Measurements from ENCODE around the gene SCN2B.

SCN2B gene

GRCh38 chr11:118215765-118216164 lies 39.3 kb upstream of the SCN2B start:
- Histone ChIP-seq H3K4me1 (ENCODE audit: control insufficient read depth, insufficient read depth, low read length, unreplicated experiment) (no peaks in the 10 kb centered on the region), H3K36me3 (ENCODE audit: insufficient read depth, low read length) (no peaks in the 10 kb centered on the region), H2AFZ (ENCODE audit: low read length, unreplicated experiment) (no peak overlapping the region), H3K27ac (ENCODE audit: low read depth, low read length) (no peak overlapping the region), H3K4me3 (ENCODE audit: low read depth, low read length) (no peak overlapping the region), H3K79me2 (ENCODE audit: control insufficient read depth, insufficient read depth, low read length, unreplicated experiment) (no peaks in the 10 kb centered on the region), H3K27me3 (ENCODE audit: insufficient read depth, low read length) (peaks cover 91% of the 10 kb centered on the region)

- Histone ChIP-seq H3K4me3 (ENCODE audit: low read depth, low read length) (no peak overlapping the region), H3K27ac (ENCODE audit: low read depth, low read length) (no peak overlapping the region), H3K36me3 (ENCODE audit: insufficient read depth, low read length) (no peaks in the 10 kb centered on the region), H2AFZ (ENCODE audit: low read length, unreplicated experiment) (no peak overlapping the region), H3K4me1 (ENCODE audit: control insufficient read depth, insufficient read depth, low read length, unreplicated experiment) (no peaks in the 10 kb centered on the region), H3K27me3 (ENCODE audit: insufficient read depth, low read length) (peaks cover 91% of the 10 kb centered on the region), H3K79me2 (ENCODE audit: control insufficient read depth, insufficient read depth, low read length, unreplicated experiment) (no peaks in the 10 kb centered on the region)
These were observed 38.8 kb upstream of the SCN2B start for GRCh38 chr11:118215262-118215661.

- H3K4me3 ChIP-seq (ENCODE audit: low read depth, low read length) = no peak overlapping the region
- H3K4me1 ChIP-seq (ENCODE audit: control insufficient read depth, insufficient read depth, low read length, unreplicated experiment) = no peaks in the 10 kb centered on the region
- no peak overlapping the region for H2AFZ ChIP-seq (ENCODE audit: low read length, unreplicated experiment)
- H3K27ac ChIP-seq (ENCODE audit: low read depth, low read length) = no peak overlapping the region
- H3K79me2 ChIP-seq (ENCODE audit: control insufficient read depth, insufficient read depth, low read length, unreplicated experiment) = no peaks in the 10 kb centered on the region
- peaks cover 88% of the 10 kb centered on the region for H3K27me3 ChIP-seq (ENCODE audit: insufficient read depth, low read length)
- no peaks in the 10 kb centered on the region for H3K36me3 ChIP-seq (ENCODE audit: insufficient read depth, low read length)
These were observed 37.9 kb upstream of the SCN2B start for GRCh38 chr11:118214210-118214914.

GRCh38 chr11:118213781-118214180 lies 37.3 kb upstream of the SCN2B start:
- H3K27ac ChIP-seq (ENCODE audit: low read depth, low read length) = no peak overlapping the region
- no peaks in the 10 kb centered on the region for H3K4me1 ChIP-seq (ENCODE audit: control insufficient read depth, insufficient read depth, low read length, unreplicated experiment)
- H3K27me3 ChIP-seq (ENCODE audit: insufficient read depth, low read length) = peaks cover 88% of the 10 kb centered on the region
- no peak overlapping the region for H3K4me3 ChIP-seq (ENCODE audit: low read depth, low read length)
- H3K79me2 ChIP-seq (ENCODE audit: control insufficient read depth, insufficient read depth, low read length, unreplicated experiment) = no peaks in the 10 kb centered on the region
- H2AFZ ChIP-seq (ENCODE audit: low read length, unreplicated experiment) = no peak overlapping the region
- H3K36me3 ChIP-seq (ENCODE audit: insufficient read depth, low read length) = no peaks in the 10 kb centered on the region

- H3K27me3 ChIP-seq (ENCODE audit: insufficient read depth, low read length) = peaks cover 88% of the 10 kb centered on the region
- H3K36me3 ChIP-seq (ENCODE audit: insufficient read depth, low read length) = no peaks in the 10 kb centered on the region
- no peak overlapping the region for H3K4me3 ChIP-seq (ENCODE audit: low read depth, low read length)
- no peak overlapping the region for H3K27ac ChIP-seq (ENCODE audit: low read depth, low read length)
- no peaks in the 10 kb centered on the region for H3K4me1 ChIP-seq (ENCODE audit: control insufficient read depth, insufficient read depth, low read length, unreplicated experiment)
- no peak overlapping the region for H2AFZ ChIP-seq (ENCODE audit: low read length, unreplicated experiment)
- no peaks in the 10 kb centered on the region for H3K79me2 ChIP-seq (ENCODE audit: control insufficient read depth, insufficient read depth, low read length, unreplicated experiment)
These were observed 36.8 kb upstream of the SCN2B start for GRCh38 chr11:118213201-118213600.

- Histone ChIP-seq H3K36me3 (ENCODE audit: insufficient read depth, low read length) (no peaks in the 10 kb centered on the region), H3K4me3 (ENCODE audit: low read depth, low read length) (no peak overlapping the region), H3K79me2 (ENCODE audit: control insufficient read depth, insufficient read depth, low read length, unreplicated experiment) (no peaks in the 10 kb centered on the region), H2AFZ (ENCODE audit: low read length, unreplicated experiment) (no peak overlapping the region), H3K27me3 (ENCODE audit: insufficient read depth, low read length) (peaks cover 91% of the 10 kb centered on the region), H3K4me1 (ENCODE audit: control insufficient read depth, insufficient read depth, low read length, unreplicated experiment) (no peaks in the 10 kb centered on the region), H3K27ac (ENCODE audit: low read depth, low read length) (no peak overlapping the region)
These were observed 36.3 kb upstream of the SCN2B start for GRCh38 chr11:118212781-118213191.

- Histone ChIP-seq H3K4me3 (ENCODE audit: low read depth, low read length) (no peak overlapping the region), H3K36me3 (ENCODE audit: insufficient read depth, low read length) (no peaks in the 10 kb centered on the region), H2AFZ (ENCODE audit: low read length, unreplicated experiment) (no peak overlapping the region), H3K4me1 (ENCODE audit: control insufficient read depth, insufficient read depth, low read length, unreplicated experiment) (no peaks in the 10 kb centered on the region), H3K79me2 (ENCODE audit: control insufficient read depth, insufficient read depth, low read length, unreplicated experiment) (no peaks in the 10 kb centered on the region), H3K27me3 (ENCODE audit: insufficient read depth, low read length) (peaks cover 90% of the 10 kb centered on the region), H3K27ac (ENCODE audit: low read depth, low read length) (no peak overlapping the region)
These were observed 35.8 kb upstream of the SCN2B start for GRCh38 chr11:118212131-118212725.

GRCh38 chr11:118211006-118211405 lies 34.6 kb upstream of the SCN2B start:
- Histone ChIP-seq H3K79me2 (ENCODE audit: control insufficient read depth, insufficient read depth, low read length, unreplicated experiment) (no peaks in the 10 kb centered on the region), H3K27me3 (ENCODE audit: insufficient read depth, low read length) (peaks cover 91% of the 10 kb centered on the region), H3K27ac (ENCODE audit: low read depth, low read length) (no peak overlapping the region), H3K4me1 (ENCODE audit: control insufficient read depth, insufficient read depth, low read length, unreplicated experiment) (no peaks in the 10 kb centered on the region), H3K4me3 (ENCODE audit: low read depth, low read length) (no peak overlapping the region), H2AFZ (ENCODE audit: low read length, unreplicated experiment) (no peak overlapping the region), H3K36me3 (ENCODE audit: insufficient read depth, low read length) (no peaks in the 10 kb centered on the region)

- Histone ChIP-seq H3K4me1 (ENCODE audit: control insufficient read depth, insufficient read depth, low read length, unreplicated experiment) (no peaks in the 10 kb centered on the region), H3K4me3 (ENCODE audit: low read depth, low read length) (no peak overlapping the region), H3K36me3 (ENCODE audit: insufficient read depth, low read length) (no peaks in the 10 kb centered on the region), H3K79me2 (ENCODE audit: control insufficient read depth, insufficient read depth, low read length, unreplicated experiment) (no peaks in the 10 kb centered on the region), H3K27ac (ENCODE audit: low read depth, low read length) (no peak overlapping the region), H2AFZ (ENCODE audit: low read length, unreplicated experiment) (no peak overlapping the region), H3K27me3 (ENCODE audit: insufficient read depth, low read length) (peaks cover 91% of the 10 kb centered on the region)
These were observed 33.9 kb upstream of the SCN2B start for GRCh38 chr11:118210323-118210722.

GRCh38 chr11:118209033-118209432 lies 32.6 kb upstream of the SCN2B start:
- H3K27ac ChIP-seq (ENCODE audit: low read depth, low read length) = no peak overlapping the region

GRCh38 chr11:118207079-118207478 lies 30.6 kb upstream of the SCN2B start:
- Histone ChIP-seq H3K27me3 (ENCODE audit: insufficient read depth, low read length) (peaks cover 91% of the 10 kb centered on the region), H3K27ac (ENCODE audit: low read depth, low read length) (no peak overlapping the region), H2AFZ (ENCODE audit: low read length, unreplicated experiment) (no peak overlapping the region), H3K4me3 (ENCODE audit: low read depth, low read length) (no peak overlapping the region), H3K4me1 (ENCODE audit: control insufficient read depth, insufficient read depth, low read length, unreplicated experiment) (no peaks in the 10 kb centered on the region), H3K36me3 (ENCODE audit: insufficient read depth, low read length) (no peaks in the 10 kb centered on the region), H3K79me2 (ENCODE audit: control insufficient read depth, insufficient read depth, low read length, unreplicated experiment) (no peaks in the 10 kb centered on the region)

More at GRCh38 chr11:118209033-118209432, 32.6 kb upstream of the SCN2B start:
- H3K4me1 ChIP-seq (ENCODE audit: control insufficient read depth, insufficient read depth, low read length, unreplicated experiment) = no peaks in the 10 kb centered on the region
- no peaks in the 10 kb centered on the region for H3K36me3 ChIP-seq (ENCODE audit: insufficient read depth, low read length)
- peaks cover 91% of the 10 kb centered on the region for H3K27me3 ChIP-seq (ENCODE audit: insufficient read depth, low read length)
- H2AFZ ChIP-seq (ENCODE audit: low read length, unreplicated experiment) = no peak overlapping the region
- H3K4me3 ChIP-seq (ENCODE audit: low read depth, low read length) = no peak overlapping the region
- H3K79me2 ChIP-seq (ENCODE audit: control insufficient read depth, insufficient read depth, low read length, unreplicated experiment) = no peaks in the 10 kb centered on the region

Measured in ACC112 (cell line).